ENCODE measurements around the gene POLR1C.

POLR1C gene

GRCh38 chr6:43559328-43559727 is 42.4 kb downstream of the POLR1C start:
- DNase-seq = no peak

- no peak for DNase-seq
Observed at GRCh38 chr6:43570876-43571441, 54.1 kb downstream of the POLR1C start.
